Measurements from ENCODE around the gene ENOX1. TPM values are rescaled to one million over a fixed set of nuclear protein-coding genes. Genes with fewer than 3 reads are reported as not detected.
"Not testable (repeated sequence)": the region's sequence is repeated elsewhere in the genome, so short reads cannot be mapped to it uniquely, and the experiment has no call there.

The ENOX1 gene
- total and polyA plus RNA-seq, 3 donors from 2014 or later: 11.0 to 14.2 (median 11.5) TPM

DNA sequence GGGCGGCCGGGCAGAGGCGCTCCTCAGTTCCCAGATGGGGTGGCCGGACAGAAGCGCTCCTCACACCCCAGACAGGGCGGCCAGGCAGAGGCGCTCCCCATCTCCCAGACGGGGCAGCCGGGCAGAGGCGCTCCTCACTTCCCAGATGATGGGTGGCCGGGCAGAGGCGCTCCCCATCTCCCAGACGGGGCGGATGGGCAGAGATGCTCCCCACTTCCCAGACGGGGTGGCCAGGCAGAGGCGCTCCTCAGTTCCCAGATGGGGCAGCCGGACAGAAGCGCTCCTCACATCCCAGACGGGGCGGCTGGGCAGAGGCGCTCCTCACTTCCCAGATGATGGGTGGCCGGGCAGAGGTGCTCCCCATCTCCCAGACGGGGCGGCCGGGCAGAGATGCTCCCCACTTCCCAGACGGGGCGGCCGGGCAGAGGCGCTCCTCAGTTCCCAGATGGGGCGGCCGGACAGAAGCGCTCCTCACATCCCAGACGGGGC, 370.8 kb downstream of the ENOX1 start:
- DNase-seq; H3K27me3 ChIP-seq; H3K27ac ChIP-seq; H3K36me3 ChIP-seq (ENCODE audit: low read depth, missing control alignments); H3K9me3 ChIP-seq; H3K4me3 ChIP-seq; H3K4me1 ChIP-seq; intact Hi-C loops (cut with DNase I; ENCODE audit: low total_unique reads): not testable (repeated sequence)
- 88 to 89% methylated on average over 17 to 33 of the region's 33 CpGs for WGBS, 2 donors

DNA sequence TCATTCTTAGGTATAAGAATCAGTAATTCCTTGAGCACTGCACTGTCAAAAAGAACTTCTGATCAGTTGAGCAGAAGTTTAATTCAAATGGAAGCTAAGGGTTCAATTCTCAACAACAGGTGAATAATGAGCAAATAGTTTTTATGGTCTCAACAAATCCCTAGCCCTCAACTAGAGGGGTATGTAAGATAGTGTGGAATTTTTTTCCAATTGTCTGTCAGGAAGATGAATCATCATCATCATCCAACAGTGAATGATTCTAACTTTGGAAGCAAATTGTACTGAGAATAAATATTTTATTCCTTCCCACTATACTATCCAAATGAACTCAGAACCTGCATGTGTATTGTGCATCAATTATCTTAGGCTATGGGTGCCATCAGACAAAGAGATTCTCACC, 372.7 kb downstream of the ENOX1 start:
- no peaks in the 10 kb centered on the region for H3K4me1 ChIP-seq
- intact Hi-C loops (cut with DNase I; ENCODE audit: low total_unique reads): no loop called here
- no peaks in the 10 kb centered on the region for H3K9me3 ChIP-seq
- no peak overlapping the region for H3K4me3 ChIP-seq
- DNase-seq: no peak
- TF ChIP-seq POLR2A (IDR thresholded peaks at IDR 0.05) (no peak), CTCF (IDR thresholded peaks at IDR 0.05) (no peak)
- H3K27ac ChIP-seq: no peak overlapping the region
- no peaks in the 10 kb centered on the region for H3K36me3 ChIP-seq (ENCODE audit: low read depth, missing control alignments)
- no peaks in the 10 kb centered on the region for H3K27me3 ChIP-seq

- Histone ChIP-seq H3K27ac (no peak overlapping the region), H3K9me3 (no peaks in the 10 kb centered on the region), H3K4me3 (no peak overlapping the region), H3K36me3 (ENCODE audit: low read depth, missing control alignments) (no peaks in the 10 kb centered on the region), H3K4me1 (no peaks in the 10 kb centered on the region), H3K27me3 (no peaks in the 10 kb centered on the region)
- WGBS, 2 donors: 76 to 80% methylated on average over 9 of the region's 9 CpGs
- no peak for DNase-seq
- intact Hi-C loops (cut with DNase I; ENCODE audit: low total_unique reads): no loop called here
- TF ChIP-seq POLR2A (IDR thresholded peaks at IDR 0.05) (no peak), CTCF (IDR thresholded peaks at IDR 0.05) (no peak)
These were observed 375.0 kb downstream of the ENOX1 start for GRCh38 chr13:43411741-43412140.

DNA sequence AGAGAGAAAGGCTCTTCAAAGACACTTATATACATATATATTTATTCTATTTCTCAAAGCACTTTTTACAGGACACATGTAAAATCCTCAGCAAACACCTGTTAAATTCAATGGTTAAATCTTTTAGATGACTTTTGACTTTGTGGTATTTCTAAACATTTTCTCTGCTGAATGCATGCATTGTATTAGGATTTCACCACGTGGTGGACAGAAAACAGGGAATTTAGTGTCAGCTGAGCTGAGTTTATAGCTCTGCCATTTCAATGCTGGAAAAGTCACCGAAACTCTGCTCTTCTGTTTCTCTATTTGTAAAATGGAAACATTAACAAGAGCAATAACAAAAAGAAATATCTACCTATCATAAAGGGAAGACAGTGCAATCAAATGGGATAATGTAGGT, 375.6 kb downstream of the ENOX1 start:
- Histone ChIP-seq H3K4me3 (no peak overlapping the region), H3K27me3 (no peaks in the 10 kb centered on the region), H3K4me1 (no peaks in the 10 kb centered on the region), H3K9me3 (no peaks in the 10 kb centered on the region), H3K36me3 (ENCODE audit: low read depth, missing control alignments) (no peaks in the 10 kb centered on the region), H3K27ac (no peak overlapping the region)
- TF ChIP-seq POLR2A (IDR thresholded peaks at IDR 0.05) (no peak), CTCF (IDR thresholded peaks at IDR 0.05) (no peak)
- WGBS, 2 donors: 82 to 89% methylated on average over 2 of the region's 2 CpGs
- DNase-seq: no peak
- intact Hi-C loops (cut with DNase I; ENCODE audit: low total_unique reads): no loop called here

GRCh38 chr13:43408274-43408673, 378.5 kb downstream of the ENOX1 start:
- no peak overlapping the region for H3K4me3 ChIP-seq
- no peak for DNase-seq
- TF ChIP-seq POLR2A (IDR thresholded peaks at IDR 0.05): no peak
- no peak for TF ChIP-seq CTCF (IDR thresholded peaks at IDR 0.05)
- H3K27ac ChIP-seq: no peak overlapping the region
- no peaks in the 10 kb centered on the region for H3K9me3 ChIP-seq
- H3K4me1 ChIP-seq: no peaks in the 10 kb centered on the region
- no peaks in the 10 kb centered on the region for H3K36me3 ChIP-seq (ENCODE audit: low read depth, missing control alignments)
- intact Hi-C loops (cut with DNase I; ENCODE audit: low total_unique reads): no loop called here
- WGBS, 2 donors: 96 to 98% methylated on average over 3 of the region's 3 CpGs
- no peaks in the 10 kb centered on the region for H3K27me3 ChIP-seq

All from testis (tissue), 3 donors.